ENCODE data around the gene MOG. TPM values are rescaled to one million over a fixed set of nuclear protein-coding genes. Genes with fewer than 3 reads are reported as not detected.

Gene MOG
- total and polyA plus RNA-seq, 4 donors = not detected

DNA sequence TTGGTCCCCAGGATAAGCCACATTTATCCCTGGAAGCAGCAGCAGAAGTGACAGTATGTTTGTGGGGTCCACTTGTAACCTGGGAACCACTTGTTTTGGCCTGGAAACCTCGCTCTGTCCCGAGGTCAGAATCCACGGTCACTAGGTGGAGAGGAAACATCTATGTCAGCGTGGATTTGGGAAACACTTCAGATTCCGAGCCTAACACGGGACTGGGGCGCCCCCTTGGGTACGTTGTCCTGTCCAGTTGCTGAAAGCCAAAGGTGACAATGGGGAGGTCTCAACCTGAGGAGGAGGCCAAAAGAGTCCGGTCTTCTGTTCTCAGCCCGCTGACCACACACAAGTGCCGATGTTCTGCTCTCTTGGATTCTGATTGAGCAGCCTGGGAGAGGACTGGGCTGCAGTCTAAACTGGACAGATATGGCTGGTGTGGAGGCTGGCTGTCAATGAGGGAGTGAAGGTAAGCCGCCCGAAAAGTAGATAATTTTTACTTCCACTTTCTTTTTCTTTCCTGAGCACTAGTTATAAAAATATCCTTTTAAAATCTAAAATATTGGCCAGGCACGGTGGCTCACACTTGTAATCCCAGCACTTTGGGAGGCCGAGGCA, 28.9 kb downstream of the MOG start:
- no peak for ATAC-seq (ENCODE audit: insufficient read depth, low FRiP score)
- H3K27ac ChIP-seq (ENCODE audit: low read depth in 1 of 2, low read length in 1 of 2) = no peak overlapping the region
- H3K36me3 ChIP-seq (ENCODE audit: control insufficient read depth in 4 of 4, insufficient read depth in 4 of 4, low read length in 4 of 4) = no peaks in the 10 kb centered on the region
- no peaks in the 10 kb centered on the region for H3K4me1 ChIP-seq (ENCODE audit: control insufficient read depth in 5 of 5, insufficient read depth in 5 of 5, low read length in 5 of 5)
- TF ChIP-seq, protein P1, sequence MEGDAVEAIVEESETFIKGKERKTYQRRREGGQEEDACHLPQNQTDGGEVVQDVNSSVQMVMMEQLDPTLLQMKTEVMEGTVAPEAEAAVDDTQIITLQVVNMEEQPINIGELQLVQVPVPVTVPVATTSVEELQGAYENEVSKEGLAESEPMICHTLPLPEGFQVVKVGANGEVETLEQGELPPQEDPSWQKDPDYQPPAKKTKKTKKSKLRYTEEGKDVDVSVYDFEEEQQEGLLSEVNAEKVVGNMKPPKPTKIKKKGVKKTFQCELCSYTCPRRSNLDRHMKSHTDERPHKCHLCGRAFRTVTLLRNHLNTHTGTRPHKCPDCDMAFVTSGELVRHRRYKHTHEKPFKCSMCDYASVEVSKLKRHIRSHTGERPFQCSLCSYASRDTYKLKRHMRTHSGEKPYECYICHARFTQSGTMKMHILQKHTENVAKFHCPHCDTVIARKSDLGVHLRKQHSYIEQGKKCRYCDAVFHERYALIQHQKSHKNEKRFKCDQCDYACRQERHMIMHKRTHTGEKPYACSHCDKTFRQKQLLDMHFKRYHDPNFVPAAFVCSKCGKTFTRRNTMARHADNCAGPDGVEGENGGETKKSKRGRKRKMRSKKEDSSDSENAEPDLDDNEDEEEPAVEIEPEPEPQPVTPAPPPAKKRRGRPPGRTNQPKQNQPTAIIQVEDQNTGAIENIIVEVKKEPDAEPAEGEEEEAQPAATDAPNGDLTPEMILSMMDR (IDR thresholded peaks at IDR 0.05; ENCODE audit: control extremely low read depth, extremely low read depth) = no peak
- H3K9me3 ChIP-seq (ENCODE audit: control insufficient read depth in 4 of 4, insufficient read depth in 3 of 4, low read length in 3 of 4) = no peaks in the 10 kb centered on the region
- no peak overlapping the region for H3K4me3 ChIP-seq
- WGBS, 2 donors = 66 to 68% methylated on average over 15 of the region's 15 CpGs
- H3K9ac ChIP-seq (ENCODE audit: insufficient read depth in 1 of 2, low read length in 2 of 2) = no peak overlapping the region
- no peak for DNase-seq
- peaks cover 0 to 3% (median 0%) of the 10 kb centered on the region in 3 donors for H3K27me3 ChIP-seq (ENCODE audit: control insufficient read depth in 3 of 3, insufficient read depth in 3 of 3, low read length in 2 of 3)

DNA sequence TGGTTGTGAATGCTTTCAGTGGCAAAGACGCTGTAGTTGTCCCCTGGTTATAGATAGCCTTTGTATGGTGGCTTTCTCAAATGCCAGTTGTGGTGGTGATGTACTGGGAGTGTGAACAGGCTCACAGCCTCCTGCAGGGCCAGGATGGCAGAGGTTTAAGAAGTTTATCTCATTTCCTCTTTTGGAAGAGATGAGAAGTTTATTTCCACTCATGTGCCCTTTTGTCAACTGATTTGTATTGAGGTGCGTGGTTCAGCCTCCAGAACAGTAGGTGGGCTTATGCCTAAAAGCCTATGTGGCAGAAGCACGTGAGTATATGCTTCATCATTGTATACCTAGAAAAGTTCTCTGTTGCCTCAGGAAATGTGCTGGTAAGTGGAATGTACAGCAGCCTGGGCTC, 37.7 kb downstream of the MOG start:
- H3K9me3 ChIP-seq (ENCODE audit: control insufficient read depth in 4 of 4, insufficient read depth in 3 of 4, low read length in 3 of 4) = no peaks in the 10 kb centered on the region
- H3K27me3 ChIP-seq (ENCODE audit: control insufficient read depth in 3 of 3, insufficient read depth in 3 of 3, low read length in 2 of 3) = no peaks in the 10 kb centered on the region
- no peaks in the 10 kb centered on the region for H3K4me1 ChIP-seq (ENCODE audit: control insufficient read depth in 5 of 5, insufficient read depth in 5 of 5, low read length in 5 of 5)
- no peak for ATAC-seq (ENCODE audit: insufficient read depth, low FRiP score)
- H3K36me3 ChIP-seq (ENCODE audit: control insufficient read depth in 4 of 4, insufficient read depth in 4 of 4, low read length in 4 of 4) = no peaks in the 10 kb centered on the region
- H3K27ac ChIP-seq (ENCODE audit: low read depth in 1 of 2, low read length in 1 of 2) = no peak overlapping the region
- H3K9ac ChIP-seq (ENCODE audit: insufficient read depth in 1 of 2, low read length in 2 of 2) = no peak overlapping the region
- DNase-seq = no peak
- WGBS, 2 donors = 50 to 54% methylated on average over 3 of the region's 3 CpGs
- no peak overlapping the region for H3K4me3 ChIP-seq
- TF ChIP-seq, protein P1 (IDR thresholded peaks at IDR 0.05; ENCODE audit: control extremely low read depth, extremely low read depth) = no peak

DNA sequence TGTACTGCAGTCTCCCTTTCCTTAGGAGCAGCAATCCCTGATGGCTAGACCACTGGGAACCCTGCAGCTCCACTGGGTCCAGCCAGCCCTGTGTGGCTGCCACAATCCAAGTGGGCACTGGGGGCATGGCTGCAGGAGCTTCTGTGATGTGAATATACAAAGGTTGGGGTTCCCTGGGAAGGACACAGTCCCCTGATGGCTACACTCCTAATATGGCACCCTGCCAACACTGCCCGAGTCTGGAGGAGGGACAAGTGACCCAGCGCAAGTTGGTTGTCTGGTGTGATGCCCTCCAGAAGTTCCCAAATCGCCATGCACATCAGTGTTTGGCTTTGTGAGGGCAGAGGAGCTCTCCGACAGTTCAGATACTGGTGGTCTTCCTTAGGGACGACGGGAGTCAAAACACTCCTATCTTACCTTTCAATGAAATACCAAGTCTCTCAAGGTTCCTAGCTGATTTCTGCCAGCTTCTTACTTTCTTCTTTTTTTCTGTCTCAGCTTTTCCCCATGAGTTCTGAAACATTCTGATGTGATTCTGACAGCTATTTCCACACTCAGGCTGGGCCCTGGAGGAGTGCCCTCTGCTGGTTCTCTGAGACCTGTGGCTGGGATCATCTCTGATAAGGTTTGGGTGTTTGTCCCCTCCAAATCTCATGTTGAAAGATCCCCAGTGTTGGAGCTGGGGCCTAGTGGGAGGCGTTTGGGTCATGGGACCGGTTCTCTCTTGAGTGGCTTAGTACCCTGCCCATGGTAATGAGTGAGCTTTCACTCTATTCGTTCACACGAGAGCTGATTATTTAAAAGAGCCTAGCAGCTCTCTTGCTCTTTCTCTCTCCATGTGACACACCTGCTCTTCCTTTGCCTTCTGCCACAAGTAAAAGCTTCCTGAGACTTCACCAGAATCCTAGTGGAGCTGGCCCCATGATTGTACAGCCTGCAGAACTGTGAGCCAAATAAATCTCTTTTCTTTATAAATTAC, 39.5 kb downstream of the MOG start:
- TF ChIP-seq, protein P1 (IDR thresholded peaks at IDR 0.05; ENCODE audit: control extremely low read depth, extremely low read depth) = no peak
- Histone ChIP-seq H3K4me1 (ENCODE audit: control insufficient read depth in 5 of 5, insufficient read depth in 5 of 5, low read length in 5 of 5) (no peaks in the 10 kb centered on the region), H3K27me3 (ENCODE audit: control insufficient read depth in 3 of 3, insufficient read depth in 3 of 3, low read length in 2 of 3) (peaks cover 0 to 2% (median 0%) of the 10 kb centered on the region in 3 donors), H3K36me3 (ENCODE audit: control insufficient read depth in 4 of 4, insufficient read depth in 4 of 4, low read length in 4 of 4) (no peaks in the 10 kb centered on the region), H3K9me3 (ENCODE audit: control insufficient read depth in 4 of 4, insufficient read depth in 3 of 4, low read length in 3 of 4) (no peaks in the 10 kb centered on the region), H3K9ac (ENCODE audit: insufficient read depth in 1 of 2, low read length in 2 of 2) (no peak overlapping the region), H3K4me3 (no peak overlapping the region), H3K27ac (ENCODE audit: low read depth in 1 of 2, low read length in 1 of 2) (no peak overlapping the region)
- ATAC-seq (ENCODE audit: insufficient read depth, low FRiP score) (no peak), DNase-seq (no peak)
- 75 to 79% methylated on average over 10 of the region's 10 CpGs for WGBS, 2 donors

Measured in lung (tissue), 12 donors.